Stimulated activated CD4-positive, alpha-beta T cell treated with anti-CD3 and anti-CD28 coated beads, TNF-alpha, amount 100 ng/mL, for 48 hours (primary cell): ENCODE results near the gene MEST.
A peak's percentile ranks its signal among the peaks of the same experiment; 100 is the strongest.
"Not testable (repeated sequence)": the region's sequence is repeated elsewhere in the genome, so short reads cannot be mapped to it uniquely, and the experiment has no call there.

ENCODE experiments used
- DNase-seq, 3 donors: peaks; one replicate each; pipeline ENCODE4 v3.0.0-alpha.2; 2020; ENCODE audit warnings: low read depth in 3 of 3

MEST gene

DNA sequence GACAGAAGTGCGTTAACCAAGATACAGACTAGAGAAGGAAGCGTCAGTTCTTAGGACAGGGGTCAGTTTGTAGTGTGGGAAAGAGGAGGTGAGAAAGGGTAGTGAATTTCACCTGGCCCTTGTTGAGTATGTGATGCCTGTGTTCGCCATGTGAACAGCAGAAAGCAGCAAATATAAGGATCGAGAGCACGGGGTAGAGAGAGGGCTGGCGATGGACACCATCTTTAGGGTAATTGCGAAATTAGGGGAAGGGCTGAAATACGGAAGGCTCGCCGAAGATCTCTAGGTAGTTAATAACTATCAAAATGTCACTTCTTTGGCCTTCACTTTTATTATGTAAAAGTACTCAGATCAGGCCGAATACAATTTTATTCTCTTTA lies 6.2 kb upstream of the MEST start:
- DNase-seq: no peak

GRCh38 chr7:130486114-130486953 lies 5.6 kb upstream of the MEST start:
- peak; percentile 32 to 58 (median 33) for DNase-seq

DNA sequence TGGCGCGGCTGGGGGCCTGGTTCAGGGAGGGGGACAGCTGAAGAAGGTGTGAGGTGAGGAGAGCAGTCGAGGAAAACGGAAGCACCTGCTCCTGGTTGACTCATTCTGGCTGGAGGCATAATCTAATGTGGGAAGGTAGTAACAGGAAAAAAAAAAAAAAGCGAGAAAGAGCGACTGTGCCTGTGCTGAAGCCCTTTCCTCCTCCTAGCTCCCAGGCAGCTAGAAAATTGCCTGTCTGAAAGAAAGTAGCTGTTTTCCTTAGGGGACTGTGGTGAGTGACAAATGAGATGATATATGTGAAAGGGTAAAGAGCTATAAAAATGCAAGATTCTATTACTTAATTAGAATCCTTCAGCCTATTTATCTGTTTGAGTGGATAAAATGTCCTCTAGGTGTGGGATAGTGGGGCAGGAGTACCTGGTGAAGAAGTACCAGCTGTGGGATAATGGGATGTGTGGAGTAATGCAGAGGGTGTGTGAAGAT lies 4.9 kb upstream of the MEST start:
- no peak for DNase-seq

DNA sequence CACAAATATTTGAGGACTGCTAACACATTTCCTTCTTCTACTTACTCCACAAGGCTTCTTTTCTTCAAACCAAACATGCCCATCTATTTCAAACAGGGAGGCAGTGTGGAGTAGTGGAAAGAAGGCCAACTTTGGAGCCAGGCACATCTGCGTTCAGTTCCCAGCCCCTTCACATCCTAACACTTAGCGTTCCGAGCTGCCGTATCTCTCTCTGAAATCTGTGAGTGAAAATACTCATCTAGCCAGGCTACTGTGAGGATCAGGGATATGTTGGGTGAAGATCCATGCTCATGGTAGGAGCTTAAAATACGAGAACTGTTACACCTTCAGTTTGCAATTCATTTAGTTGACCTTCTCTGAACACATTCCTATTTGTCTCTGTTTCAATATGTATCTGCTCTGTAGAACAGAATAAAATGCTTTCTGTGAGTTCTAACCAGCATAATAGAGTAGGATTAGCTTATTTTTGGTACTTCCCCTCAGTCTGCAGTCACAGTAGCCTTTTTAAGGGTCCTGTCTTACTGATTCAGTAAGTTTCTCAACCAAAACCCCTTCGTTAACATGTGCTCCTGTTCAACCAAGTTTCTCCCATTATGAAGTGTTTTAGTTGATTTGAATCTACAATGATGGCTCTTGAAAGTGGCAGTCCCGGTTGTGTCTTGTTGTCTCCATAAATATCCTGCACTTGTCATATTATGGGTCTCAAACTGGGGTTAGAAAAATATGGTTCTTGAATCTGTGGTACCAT lies 3.3 kb upstream of the MEST start:
- DNase-seq: no peak

- DNase-seq: no peak
These were observed 2.5 kb upstream of the MEST start for GRCh38 chr7:130489140-130489983.

DNA sequence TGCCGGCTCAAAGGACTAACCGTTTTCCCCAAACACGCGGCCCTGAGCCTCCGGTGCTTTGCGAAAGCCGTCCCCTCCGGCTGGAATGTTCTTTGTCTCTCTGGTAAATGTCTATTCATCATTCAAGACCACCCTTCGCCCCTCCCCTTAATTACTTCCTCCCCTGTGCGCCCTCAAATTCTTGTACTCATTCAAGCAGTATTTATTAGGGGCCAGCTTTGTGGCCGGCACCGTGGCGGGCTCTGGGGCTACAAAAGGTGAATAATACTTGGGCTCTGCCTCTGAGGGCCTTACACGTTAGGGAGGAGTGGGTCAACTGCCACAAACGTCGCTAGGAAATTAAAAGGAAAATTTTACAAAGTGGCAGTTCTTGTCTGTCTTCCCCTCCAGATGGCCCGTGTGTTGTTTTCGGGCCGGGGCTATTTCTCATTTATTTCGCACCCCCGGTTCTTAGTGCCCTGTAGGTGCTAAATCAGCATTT lies 1.5 kb upstream of the MEST start:
- DNase-seq: no peak

DNA sequence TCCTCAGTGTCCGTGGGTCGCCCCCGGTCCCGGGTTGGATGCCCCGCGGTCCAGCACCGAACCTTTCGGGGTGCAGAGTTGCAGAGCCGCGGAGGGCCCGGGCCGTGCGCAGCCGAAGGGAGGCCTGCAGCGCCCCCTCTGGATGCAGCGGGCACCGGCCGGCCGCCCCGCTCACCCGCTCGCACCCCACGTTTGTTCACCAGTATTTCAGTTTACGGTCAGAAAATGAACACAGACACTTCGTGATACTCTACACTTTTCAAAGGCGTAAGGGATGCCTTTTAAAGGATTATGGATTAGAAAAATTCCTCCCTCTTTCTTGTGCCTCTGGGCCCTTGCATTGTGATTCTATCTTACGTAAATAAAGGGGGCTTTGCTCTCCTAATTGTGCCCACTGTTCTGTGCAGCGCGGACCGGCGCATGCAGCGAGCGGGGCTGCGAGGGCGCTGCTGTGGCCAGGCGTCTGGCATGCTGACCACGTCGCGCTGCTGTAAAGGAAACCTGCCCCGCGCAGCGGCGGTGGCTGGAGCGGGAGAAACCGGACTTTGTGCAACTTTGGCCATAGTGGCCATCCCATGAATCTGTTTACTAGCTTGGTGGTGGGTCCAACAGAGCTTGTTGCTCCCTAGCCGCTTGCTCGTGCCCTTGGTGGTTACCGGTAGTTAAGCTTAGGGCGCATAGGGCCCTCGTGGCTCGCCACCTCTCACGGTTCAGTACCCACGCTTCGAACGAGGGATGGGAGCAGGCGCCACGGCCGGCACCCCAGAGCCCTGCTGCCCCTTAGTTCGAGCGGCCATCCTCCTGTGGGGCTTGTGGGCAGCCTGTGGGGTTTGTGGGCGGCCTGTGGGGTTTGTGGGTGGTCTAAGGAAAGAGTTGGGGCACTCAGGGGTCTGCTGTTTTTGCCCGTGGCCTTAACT lies 739 bp upstream of the MEST start:
- DNase-seq: peak in 1 of 3 donors; percentile 35

GRCh38 chr7:130492523-130493274 lies 814 bp downstream of the MEST start:
- DNase-seq: no peak

- DNase-seq: no peak
These were observed 1.5 kb downstream of the MEST start for GRCh38 chr7:130493275-130493873.

GRCh38 chr7:130494431-130494858 lies 2.6 kb downstream of the MEST start:
- no peak for DNase-seq

- no peak for DNase-seq
These were observed 8.6 kb downstream of the MEST start for GRCh38 chr7:130500463-130500862.

DNA sequence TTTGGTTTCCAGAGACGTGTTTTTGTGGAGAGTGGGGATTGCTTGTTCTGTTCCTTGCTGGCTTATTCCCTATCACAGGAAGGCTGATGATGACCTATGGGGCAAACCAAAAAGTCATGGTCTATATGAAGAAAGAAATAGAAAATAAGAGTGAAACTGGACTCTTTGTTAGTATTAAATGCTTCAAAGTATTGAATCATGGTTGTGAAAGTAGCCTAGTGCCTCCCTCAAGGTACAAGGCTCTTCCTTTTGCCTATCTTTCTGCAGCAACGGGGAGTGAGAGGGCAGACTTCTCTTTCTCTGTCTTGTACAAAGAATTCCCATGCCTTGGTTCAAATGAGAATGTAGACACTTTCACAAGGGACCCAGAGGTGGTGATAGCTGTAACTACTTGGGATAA lies 9.0 kb downstream of the MEST start:
- DNase-seq: no peak

DNA sequence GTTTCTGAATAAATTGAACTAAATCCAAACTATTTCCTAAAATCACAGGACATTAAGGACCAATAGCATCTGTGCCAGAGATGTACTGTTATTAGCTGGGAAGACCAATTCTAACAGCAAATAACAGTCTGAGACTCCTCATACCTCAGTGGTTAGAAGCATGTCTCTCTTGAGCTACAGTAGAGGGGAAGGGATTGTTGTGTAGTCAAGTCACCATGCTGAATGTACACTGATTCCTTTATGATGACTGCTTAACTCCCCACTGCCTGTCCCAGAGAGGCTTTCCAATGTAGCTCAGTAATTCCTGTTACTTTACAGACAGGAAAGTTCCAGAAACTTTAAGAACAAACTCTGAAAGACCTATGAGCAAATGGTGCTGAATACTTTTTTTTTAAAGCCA lies 13.9 kb downstream of the MEST start:
- no peak for DNase-seq

DNA sequence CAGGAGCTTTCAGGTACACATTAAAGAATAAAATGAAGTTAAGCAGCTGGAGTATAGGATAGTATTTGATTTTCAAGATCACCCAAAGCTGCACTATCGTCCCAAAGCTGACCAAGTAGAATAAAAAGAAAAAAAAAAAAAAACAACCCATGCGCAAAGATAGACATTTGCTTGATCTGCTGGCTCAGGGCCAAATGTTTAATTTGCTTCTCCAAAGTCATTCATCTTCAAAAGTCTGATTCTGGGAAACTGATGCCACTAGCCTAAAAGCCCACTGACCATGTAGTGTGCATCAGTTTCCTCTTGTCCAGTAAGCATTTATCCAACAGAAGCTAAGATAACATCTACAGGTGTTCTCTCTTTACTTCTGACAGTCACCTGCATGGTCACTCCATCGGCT lies 14.5 kb downstream of the MEST start:
- no peak for DNase-seq

DNA sequence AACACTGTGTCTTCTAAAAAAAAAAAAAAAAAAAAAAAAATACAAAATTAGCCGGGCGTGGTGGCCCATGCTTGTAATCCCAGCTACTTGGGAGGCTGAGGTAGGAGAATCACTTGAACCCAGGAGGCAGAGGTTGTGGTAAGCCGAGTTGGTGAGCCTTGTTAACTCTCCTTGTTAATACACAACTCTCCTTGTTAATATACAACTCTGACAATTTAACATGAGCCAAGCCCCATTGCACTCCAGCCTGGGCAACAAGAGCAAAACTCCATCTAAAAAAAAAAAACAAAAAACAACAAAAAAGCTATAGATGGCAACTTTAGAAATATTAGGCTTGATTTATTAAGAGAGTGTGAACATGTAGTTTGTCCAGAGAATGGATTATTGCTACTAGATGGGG lies 20.2 kb downstream of the MEST start:
- DNase-seq: not testable (repeated sequence)

GRCh38 chr7:130513447-130513846 lies 21.6 kb downstream of the MEST start:
- DNase-seq: no peak

DNA sequence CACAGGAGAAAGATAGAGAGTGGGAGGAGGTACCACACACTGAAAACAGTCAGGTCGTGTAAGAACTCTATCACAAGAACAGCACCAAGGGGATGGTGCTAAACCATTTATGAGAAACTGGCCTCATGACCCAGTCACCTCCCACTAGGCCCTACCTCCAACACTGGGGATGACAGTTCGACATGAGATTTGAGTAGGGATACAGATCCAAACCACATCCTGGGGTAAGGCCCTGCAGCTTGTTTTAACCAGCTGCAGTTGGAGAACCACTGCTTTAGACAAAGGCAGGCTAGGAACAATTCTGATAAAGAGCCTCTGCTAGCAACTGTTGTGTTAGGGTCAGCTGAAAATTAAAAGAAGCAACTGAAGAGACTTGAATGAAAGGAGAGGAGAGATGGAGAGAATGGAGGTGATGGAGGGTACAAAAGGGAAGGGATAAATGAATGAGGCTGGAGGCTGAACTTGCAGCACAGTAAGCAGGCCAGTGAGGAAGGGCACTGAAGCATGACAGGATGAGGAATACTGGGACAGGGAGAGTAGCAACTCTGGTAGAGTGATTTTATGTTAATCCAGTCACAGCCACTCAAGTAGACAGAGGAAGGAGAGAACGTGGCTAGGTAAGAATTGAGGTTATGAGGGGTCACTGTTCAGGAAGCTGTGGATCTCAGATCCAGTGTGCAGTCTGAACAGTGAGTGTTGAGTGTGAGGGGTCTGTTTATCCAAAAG lies 23.6 kb downstream of the MEST start:
- no peak for DNase-seq

- DNase-seq: no peak
These were observed 29.5 kb downstream of the MEST start for GRCh38 chr7:130521258-130521951.
